ENCODE results near the gene ERAS.
"Not testable (repeated sequence)": the region's sequence is repeated elsewhere in the genome, so short reads cannot be mapped to it uniquely, and the experiment has no call there.

Gene ERAS

GRCh38 chrX:48798318-48798717 is 28.0 kb upstream of the ERAS start:
- no peak for DNase-seq

DNA sequence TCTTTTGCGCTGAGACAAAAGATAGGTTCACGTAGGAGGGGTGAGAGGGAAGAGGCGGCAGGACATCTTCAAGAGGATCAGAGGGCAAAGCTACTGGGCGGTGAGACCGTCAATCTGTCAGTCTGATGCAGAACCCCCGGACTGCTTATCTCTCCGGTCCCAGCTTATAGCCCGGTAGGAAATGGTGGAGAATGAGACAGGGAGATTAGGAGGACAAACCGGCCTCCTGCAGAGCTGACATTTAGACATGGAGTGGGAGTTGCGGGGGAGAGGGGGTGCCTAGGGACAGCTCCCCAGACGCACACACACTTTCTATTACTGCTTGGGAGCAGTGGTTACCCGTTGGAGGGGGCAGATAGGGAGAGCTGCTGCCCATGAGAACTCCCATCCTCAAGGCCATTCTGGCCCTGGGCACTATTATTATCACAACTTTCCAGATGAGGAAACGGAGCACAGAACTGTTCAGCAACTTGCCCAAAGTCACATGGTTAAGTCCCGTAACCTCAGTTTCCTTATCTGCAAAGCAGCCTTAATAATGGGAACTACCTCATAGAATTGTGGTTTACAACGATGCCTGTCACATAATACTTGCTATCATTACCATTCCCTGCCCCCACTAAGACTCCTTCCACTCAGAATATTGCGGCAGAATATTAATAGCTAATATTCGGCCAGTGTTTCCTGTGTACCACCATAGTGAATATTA is 25.6 kb upstream of the ERAS start:
- DNase-seq: no peak

DNA sequence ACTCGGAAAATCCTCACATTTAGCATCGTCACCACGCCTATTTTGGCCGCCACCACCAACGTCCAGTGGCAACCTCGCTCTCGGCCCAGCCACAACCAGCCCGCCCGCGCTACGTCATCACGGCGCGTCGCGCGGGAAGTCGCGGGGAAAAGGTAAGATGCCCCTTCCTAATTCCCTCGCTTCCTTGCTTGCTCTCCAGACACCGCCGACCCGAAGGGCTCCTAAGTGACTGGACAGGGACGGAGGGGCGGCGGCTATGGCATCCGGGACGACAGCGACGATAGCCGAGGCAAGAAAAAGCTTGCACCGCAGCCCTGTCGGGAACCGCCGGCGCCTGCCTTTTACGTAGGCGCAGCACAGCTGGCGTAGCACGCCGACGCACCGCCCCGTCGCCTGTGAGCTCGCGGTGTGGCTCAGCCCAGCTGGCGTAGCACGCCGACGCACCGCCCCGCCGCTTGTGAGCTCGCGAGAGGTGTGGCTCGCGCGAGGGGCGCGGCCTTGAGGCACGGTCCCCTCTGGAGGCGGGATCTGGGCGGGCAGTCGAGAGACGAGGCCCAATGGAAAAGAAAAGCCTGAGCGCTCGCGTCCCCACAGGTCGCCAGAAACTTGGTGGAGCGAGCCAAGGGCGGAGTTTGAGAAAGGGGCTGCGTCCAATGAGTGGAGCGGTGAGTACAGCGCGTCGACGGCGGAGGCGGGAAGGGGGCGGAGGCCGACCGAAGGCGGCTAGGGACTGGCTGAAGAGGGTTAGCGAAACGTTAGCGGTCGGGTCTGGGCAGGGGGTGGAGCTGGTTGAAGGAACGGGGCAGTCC is 24.8 kb upstream of the ERAS start, which contains the start of gene HDAC6:
HDAC6 (plus strand) TSS at position 788 of the 809 bp plus-strand sequence. CDS start 626 bp downstream, outside the sequence.
- DNase-seq: peak; percentile 91 to 93

- peak; percentile 27 to 28 for DNase-seq
Observed at GRCh38 chrX:48802089-48802904, 24.0 kb upstream of the ERAS start.

- DNase-seq: no peak
Observed at GRCh38 chrX:48802905-48803200, 23.5 kb upstream of the ERAS start.

DNA sequence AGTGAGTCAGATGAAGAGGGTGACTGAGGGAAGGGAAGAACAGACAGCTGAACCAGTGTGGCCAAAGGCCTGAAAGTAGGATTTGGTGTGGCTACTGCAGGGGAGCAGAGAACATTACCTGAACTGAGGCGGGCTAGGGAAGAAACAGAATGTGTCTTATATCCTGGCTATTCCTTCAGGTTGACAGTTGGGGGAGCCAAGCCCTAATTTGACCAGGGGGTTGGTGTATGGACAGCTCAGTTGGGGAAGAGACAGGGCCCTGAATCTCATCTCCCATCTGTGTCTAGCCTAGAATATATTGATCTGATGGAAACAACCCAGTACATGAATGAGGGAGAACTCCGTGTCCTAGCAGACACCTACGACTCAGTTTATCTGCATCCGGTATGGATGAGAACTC is 20.2 kb upstream of the ERAS start:
- DNase-seq: no peak

DNA sequence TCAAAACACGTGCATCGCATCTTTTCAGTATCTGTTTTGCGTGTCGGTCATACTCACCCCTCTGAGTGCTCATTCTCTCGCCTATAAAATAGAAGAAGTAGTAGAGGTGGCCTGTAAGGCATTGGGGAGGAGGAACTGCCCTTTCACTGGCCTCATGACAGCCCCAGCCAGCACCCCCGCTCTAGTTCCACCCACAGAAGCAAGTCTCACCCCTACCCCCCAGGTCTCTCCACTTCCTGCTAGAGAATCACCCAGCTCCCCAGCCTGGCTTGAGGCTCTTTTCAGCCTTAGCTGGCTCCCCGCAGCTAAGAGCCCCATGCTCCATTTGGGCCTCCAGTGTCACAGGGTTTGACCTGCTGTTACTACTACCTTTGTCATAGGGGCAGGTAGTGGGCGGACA is 12.7 kb upstream of the ERAS start:
- DNase-seq: no peak

- DNase-seq: no peak
Observed at GRCh38 chrX:48814722-48815121, 11.6 kb upstream of the ERAS start.

DNA sequence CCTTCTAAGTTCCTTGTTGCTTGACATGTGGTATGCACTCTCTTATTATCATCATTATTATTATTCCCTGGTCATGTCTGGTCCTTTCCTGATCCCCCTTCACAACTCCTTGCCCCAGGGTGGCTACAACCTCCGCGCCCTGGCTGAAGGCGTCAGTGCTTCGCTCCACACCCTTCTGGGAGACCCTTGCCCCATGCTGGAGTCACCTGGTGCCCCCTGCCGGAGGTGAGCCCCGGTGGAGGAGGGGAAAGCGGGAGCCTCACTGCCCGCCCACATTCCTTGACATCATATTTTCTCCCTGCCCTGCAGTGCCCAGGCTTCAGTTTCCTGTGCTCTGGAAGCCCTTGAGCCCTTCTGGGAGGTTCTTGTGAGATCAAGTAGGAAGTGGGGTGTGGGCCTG is 11.0 kb upstream of the ERAS start:
- no peak for DNase-seq

DNA sequence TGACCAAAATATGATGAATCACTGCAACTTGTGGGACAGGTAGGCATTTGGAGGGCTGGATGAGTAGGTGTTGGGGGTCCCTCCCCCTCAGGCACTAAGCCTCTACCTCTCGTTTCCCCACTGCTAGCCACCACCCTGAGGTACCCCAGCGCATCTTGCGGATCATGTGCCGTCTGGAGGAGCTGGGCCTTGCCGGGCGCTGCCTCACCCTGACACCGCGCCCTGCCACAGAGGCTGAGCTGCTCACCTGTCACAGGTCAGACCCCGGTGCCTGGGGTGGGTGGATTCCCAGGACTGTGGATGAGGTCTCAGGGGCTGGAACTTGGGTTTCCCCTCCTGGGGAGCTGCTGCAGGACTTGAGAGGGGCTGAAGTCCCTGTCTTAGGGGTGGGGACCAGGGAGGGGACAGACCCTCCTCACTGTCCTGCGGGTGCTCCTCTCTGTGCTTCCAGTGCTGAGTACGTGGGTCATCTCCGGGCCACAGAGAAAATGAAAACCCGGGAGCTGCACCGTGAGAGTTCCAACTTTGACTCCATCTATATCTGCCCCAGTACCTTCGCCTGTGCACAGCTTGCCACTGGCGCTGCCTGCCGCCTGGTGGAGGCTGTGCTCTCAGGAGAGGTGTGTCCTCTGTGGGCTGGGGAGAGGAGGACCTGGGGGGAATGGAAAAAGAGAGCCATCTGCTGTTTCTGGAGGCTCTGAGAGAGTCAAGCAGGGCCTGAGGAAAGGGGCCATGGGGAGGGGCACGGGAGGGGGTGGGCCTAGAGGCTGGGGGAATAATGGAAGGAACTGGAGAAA is 10.1 kb upstream of the ERAS start:
- no peak for DNase-seq

DNA sequence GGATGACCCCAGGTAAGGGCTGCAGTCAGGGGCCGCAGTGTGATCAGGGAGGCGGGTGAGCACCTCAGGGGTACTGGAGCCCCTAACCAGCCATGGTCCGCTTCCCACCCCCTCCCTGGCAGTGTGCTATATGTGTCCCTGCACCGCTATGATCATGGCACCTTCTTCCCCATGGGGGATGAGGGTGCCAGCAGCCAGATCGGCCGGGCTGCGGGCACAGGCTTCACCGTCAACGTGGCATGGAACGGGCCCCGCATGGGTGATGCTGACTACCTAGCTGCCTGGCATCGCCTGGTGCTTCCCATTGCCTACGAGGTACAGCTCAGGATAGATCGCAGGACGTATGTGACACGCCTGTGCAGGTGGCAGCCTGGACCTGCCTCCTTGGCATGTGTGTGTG is 8.2 kb upstream of the ERAS start:
- DNase-seq: no peak

DNA sequence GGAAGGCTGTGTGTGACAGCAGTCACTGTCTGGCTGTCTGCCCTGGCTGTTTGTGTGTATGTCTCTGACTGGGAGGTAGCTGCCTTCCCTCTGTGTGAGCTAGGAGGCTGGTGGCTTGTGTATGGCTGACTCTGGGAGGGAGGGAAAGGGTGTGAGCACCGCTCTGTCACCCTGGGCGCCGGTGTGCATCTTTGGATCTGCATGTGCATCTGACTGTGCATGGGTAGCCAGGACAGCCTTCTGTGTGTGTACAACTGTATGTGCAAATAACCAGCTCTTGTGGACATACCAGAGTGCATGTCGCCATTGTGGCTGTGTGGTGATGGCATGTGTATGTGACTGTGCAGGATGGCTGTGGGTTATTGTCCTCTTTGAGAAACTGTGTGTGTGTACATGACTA is 7.4 kb upstream of the ERAS start:
- DNase-seq: no peak

- not testable (repeated sequence) for DNase-seq
Observed at GRCh38 chrX:48819394-48819793, 6.9 kb upstream of the ERAS start.

DNA sequence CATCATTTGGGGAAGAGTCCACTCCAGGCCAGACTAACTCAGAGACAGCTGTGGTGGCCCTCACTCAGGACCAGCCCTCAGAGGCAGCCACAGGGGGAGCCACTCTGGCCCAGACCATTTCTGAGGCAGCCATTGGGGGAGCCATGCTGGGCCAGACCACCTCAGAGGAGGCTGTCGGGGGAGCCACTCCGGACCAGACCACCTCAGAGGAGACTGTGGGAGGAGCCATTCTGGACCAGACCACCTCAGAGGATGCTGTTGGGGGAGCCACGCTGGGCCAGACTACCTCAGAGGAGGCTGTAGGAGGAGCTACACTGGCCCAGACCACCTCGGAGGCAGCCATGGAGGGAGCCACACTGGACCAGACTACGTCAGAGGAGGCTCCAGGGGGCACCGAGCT is 3.3 kb upstream of the ERAS start:
- DNase-seq: no peak

DNA sequence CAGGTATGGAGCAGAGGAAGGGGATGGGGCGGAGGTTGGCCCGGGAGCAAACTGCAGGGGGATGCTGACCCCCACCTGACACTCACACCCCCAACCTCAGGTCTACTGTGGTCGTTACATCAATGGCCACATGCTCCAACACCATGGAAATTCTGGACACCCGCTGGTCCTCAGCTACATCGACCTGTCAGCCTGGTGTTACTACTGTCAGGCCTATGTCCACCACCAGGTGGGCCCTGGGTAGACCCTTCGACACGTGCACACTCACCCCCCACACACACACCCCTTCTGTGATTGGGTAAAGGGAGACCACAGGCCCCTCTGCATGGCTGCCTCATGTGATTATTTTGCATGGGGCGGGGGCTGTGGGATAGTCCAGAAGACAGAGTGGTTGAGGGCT is 2.2 kb upstream of the ERAS start:
- DNase-seq: no peak

GRCh38 chrX:48826876-48827653 is 752 bp downstream of the ERAS start:
- no peak for DNase-seq

- no peak for DNase-seq
Observed at GRCh38 chrX:48827654-48827968, 1.3 kb downstream of the ERAS start.

DNA sequence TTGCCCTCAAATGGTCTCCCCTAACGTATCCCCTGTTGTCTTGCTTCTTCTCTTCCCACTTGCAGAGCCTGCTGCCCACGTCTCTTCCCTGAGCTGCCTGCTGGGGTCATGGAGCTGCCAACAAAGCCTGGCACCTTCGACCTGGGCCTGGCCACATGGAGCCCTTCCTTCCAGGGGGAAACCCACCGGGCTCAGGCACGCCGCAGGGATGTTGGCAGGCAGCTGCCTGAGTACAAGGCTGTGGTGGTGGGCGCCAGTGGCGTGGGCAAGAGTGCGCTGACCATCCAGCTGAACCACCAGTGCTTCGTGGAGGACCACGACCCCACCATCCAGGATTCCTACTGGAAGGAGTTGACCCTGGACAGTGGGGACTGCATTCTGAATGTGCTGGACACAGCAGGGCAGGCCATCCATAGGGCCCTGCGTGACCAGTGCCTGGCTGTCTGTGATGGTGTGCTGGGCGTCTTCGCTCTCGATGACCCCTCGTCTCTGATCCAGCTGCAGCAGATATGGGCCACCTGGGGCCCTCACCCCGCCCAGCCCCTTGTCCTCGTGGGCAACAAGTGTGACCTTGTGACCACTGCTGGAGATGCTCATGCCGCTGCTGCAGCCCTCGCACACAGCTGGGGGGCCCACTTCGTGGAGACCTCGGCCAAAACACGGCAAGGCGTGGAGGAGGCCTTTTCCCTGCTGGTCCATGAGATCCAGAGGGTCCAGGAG is 2.9 kb downstream of the ERAS start:
- DNase-seq: no peak

DNA sequence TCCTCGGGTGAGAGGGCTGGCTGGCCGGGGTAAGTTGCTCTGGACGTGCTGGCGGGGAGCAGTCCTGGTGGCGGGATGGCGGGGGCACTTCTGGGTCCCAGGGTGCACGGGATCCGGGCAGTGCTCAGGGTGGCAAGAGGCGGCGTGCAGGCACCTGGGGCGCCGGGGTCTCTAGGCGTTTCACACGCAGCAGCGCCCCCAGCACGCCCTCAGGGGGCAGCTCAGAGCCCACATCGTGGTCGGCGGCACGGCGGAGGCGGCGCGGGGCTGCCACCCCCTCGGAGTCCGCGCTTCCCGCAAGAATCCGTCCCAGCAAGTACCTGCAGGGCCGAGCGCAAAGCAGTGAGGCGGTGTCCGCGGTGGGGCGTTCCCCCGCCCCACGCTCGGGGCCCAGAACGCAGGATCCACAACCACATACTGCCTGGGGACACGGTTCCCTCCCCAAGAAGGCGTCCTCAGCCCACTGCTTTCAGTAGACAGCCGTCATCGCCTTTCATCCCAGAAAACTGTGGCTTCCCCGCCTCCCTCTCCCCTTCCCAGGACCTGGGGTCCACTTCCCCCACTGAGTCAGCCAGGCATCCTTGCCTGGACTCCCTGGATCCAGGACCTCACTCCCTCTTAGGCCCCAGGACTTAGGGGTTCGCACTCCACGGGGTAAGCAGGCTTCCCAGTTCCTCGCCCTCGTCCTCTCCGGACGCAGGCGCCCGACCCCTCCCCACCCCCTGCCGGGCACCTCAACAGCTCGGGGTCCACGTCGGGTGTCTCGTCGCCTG is 5.0 kb downstream of the ERAS start:
- DNase-seq: no peak

- no peak for DNase-seq
Observed at GRCh38 chrX:48831909-48832291, 5.6 kb downstream of the ERAS start.
